Mesothelial cell of epicardium (in vitro differentiated cells): Measurements from ENCODE around the gene CDV3. TPM values are rescaled to one million over a fixed set of nuclear protein-coding genes. Genes with fewer than 3 reads are reported as not detected.
A peak's percentile ranks its signal among the peaks of the same experiment; 100 is the strongest.

ENCODE experiments used
- DNase-seq, 2 experiments: peaks; one replicate each; pipeline ENCODE4 v3.0.0; 2021; ENCODE audit warnings: low spot score in 2 of 2; ENCODE audit not compliant: unreplicated experiment in 2 of 2
- H3K27ac Mint-ChIP-seq: 2 replicates; pipeline ENCODE4 v1.8.0; 2021; ENCODE audit warnings: mixed read lengths
- H3K27me3 Mint-ChIP-seq: 2 replicates; pipeline ENCODE4 v1.8.0; 2021; ENCODE audit warnings: low read depth, mixed read lengths
- H3K36me3 Mint-ChIP-seq: 2 replicates; pipeline ENCODE4 v1.8.0; 2021; ENCODE audit warnings: mixed read lengths
- H3K4me1 Mint-ChIP-seq: 2 replicates; pipeline ENCODE4 v1.8.0; 2021; ENCODE audit warnings: mixed read lengths
- H3K4me3 Mint-ChIP-seq: 2 replicates; pipeline ENCODE4 v1.8.0; 2021; ENCODE audit warnings: mild to moderate bottlenecking, moderate library complexity, mixed read lengths
- H3K9me3 Mint-ChIP-seq: 2 replicates; pipeline ENCODE4 v1.8.0; 2021; ENCODE audit warnings: mixed read lengths
- total RNA-seq: library from RNA; stranded (reverse); gene quantifications from 3 replicates; pipeline ENCODE4 v1.2.1, GENCODE V29; 2021
- TF ChIP-seq, protein P1 (sequence below): fragments of 200-600 bp; sonication (generic); IDR thresholded peaks from one replicate; pipeline ENCODE4 v1.5.0; 2021; ENCODE audit warnings: antibody characterized with exemption; ENCODE audit not compliant: unreplicated experiment

CDV3 gene
- total RNA-seq, 1 donor from 2014 or later = 127 TPM

DNA sequence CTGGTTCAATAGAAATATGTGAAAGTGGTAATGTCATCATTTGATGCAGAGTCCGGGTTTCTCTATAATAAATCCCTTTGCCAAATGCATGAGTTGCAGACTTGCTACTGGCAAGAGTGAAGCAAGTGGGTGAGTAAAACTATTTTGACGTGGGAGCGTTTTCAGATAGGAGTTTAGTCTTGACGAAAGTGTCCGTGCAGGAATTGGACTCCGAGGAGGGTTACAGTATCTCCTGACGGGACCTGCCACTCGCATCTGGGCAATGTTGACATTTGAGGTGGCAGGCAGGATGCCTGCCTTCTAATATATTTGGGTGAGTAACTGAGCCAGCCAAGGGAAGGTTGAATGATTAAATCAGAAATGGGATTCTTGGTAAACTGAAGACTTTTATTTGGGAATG lies 16.0 kb downstream of the CDV3 start:
- Mint-ChIP-seq H3K27ac (peak overlapping the region; percentile 31), H3K4me3 (no peak overlapping the region), H3K27me3 (no peaks in the 10 kb centered on the region), H3K9me3 (no peaks in the 10 kb centered on the region), H3K4me1 (no peaks in the 10 kb centered on the region), H3K36me3 (peaks cover 35% of the 10 kb centered on the region)
- DNase-seq = no peak
- TF ChIP-seq, protein P1, sequence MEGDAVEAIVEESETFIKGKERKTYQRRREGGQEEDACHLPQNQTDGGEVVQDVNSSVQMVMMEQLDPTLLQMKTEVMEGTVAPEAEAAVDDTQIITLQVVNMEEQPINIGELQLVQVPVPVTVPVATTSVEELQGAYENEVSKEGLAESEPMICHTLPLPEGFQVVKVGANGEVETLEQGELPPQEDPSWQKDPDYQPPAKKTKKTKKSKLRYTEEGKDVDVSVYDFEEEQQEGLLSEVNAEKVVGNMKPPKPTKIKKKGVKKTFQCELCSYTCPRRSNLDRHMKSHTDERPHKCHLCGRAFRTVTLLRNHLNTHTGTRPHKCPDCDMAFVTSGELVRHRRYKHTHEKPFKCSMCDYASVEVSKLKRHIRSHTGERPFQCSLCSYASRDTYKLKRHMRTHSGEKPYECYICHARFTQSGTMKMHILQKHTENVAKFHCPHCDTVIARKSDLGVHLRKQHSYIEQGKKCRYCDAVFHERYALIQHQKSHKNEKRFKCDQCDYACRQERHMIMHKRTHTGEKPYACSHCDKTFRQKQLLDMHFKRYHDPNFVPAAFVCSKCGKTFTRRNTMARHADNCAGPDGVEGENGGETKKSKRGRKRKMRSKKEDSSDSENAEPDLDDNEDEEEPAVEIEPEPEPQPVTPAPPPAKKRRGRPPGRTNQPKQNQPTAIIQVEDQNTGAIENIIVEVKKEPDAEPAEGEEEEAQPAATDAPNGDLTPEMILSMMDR = no peak

DNA sequence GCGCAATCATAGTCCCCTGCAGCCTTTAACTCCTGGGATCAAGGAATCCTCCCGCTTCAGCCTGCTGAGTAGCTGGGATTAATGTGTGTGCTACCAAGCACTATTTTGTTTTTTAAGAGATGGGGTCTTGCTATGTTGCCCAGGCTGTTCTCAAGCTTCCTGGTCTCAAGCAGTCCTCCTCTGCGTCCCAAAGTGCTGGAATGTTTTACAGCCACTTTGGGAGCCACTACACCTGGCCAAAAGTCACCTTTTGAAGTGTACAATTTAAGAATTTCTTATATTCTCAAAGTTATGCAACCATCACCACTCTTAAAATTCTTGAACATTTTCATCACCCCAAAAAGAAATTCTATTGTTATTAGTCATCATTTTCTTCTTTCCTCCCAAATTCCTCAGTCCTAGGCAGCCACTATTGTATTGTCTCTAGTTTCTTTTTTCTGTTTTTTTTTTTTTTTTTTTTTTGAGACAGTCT lies 17.8 kb downstream of the CDV3 start:
- no peak overlapping the region for H3K4me3 Mint-ChIP-seq
- no peaks in the 10 kb centered on the region for H3K9me3 Mint-ChIP-seq
- TF ChIP-seq, protein P1 = no peak
- peaks cover 6% of the 10 kb centered on the region for H3K4me1 Mint-ChIP-seq
- DNase-seq = no peak
- no peaks in the 10 kb centered on the region for H3K27me3 Mint-ChIP-seq
- H3K27ac Mint-ChIP-seq = no peak overlapping the region
- peaks cover 23% of the 10 kb centered on the region for H3K36me3 Mint-ChIP-seq

DNA sequence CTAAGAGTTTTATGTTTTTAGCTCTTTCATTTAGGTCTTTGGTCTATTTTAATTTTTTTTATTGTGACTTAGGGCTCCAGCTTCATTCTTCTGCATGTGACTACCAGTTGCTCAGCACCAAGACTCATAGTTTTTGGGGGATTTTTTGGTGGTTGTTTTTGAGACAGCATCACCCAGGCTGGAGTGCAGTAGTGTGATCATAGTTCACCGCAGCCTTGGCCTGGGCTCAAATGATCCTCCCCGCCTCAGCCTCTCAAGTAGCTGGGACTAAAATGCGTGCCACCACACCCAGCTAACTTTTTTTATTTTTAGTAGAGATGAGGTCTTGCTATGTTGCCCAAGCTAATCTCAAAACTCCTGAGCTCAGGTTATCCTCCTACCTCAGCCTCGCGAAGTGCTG lies 19.4 kb downstream of the CDV3 start:
- H3K4me1 Mint-ChIP-seq = peaks cover 6% of the 10 kb centered on the region
- no peaks in the 10 kb centered on the region for H3K27me3 Mint-ChIP-seq
- H3K4me3 Mint-ChIP-seq = no peak overlapping the region
- TF ChIP-seq, protein P1 = no peak
- H3K36me3 Mint-ChIP-seq = peaks cover 20% of the 10 kb centered on the region
- H3K27ac Mint-ChIP-seq = no peak overlapping the region
- DNase-seq = no peak
- no peaks in the 10 kb centered on the region for H3K9me3 Mint-ChIP-seq

DNA sequence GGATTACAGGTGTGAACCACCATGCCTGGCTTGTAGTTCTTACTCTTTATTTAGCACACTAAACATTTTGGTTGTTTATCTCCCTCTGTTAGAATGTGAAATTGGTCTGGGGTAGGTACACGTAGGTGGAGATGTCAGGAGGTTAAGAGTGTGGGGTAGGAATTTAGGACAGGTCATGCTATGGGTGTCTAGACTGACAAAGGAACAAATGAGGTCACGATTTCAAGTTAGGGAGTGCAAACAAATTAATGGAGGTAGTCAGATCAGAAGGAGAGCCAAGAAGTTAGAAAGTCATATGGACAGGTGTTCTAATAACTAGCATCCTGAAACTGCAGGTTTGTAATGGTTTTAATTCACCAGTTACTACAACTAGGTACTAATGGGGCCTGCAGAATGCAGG lies 19.8 kb downstream of the CDV3 start:
- peaks cover 16% of the 10 kb centered on the region for H3K36me3 Mint-ChIP-seq
- H3K4me3 Mint-ChIP-seq = no peak overlapping the region
- no peaks in the 10 kb centered on the region for H3K27me3 Mint-ChIP-seq
- no peaks in the 10 kb centered on the region for H3K9me3 Mint-ChIP-seq
- peaks cover 6% of the 10 kb centered on the region for H3K4me1 Mint-ChIP-seq
- TF ChIP-seq, protein P1 = no peak
- H3K27ac Mint-ChIP-seq = no peak overlapping the region
- no peak for DNase-seq

DNA sequence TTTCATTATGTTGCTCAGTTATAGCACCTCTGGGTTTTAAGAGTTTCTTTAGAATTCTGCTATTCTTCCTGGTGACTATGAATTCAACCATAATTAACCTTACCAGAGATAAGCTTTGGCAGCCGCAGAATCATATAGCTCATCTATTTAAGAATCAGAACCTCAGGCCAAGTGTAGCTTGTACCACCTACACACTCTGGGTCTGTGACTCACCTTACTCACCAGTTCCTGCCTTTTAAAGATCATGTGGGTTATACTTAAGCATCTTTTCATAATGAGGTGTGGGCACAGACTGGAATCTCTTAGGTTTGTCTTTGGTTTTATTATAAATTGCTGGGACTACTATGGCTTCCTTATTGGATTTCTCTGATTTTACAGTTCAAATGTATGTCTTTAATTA lies 21.9 kb downstream of the CDV3 start:
- no peak overlapping the region for H3K27ac Mint-ChIP-seq
- no peaks in the 10 kb centered on the region for H3K9me3 Mint-ChIP-seq
- H3K36me3 Mint-ChIP-seq = peaks cover 2% of the 10 kb centered on the region
- H3K4me1 Mint-ChIP-seq = peaks cover 6% of the 10 kb centered on the region
- TF ChIP-seq, protein P1 = no peak
- DNase-seq = no peak
- H3K4me3 Mint-ChIP-seq = no peak overlapping the region
- H3K27me3 Mint-ChIP-seq = no peaks in the 10 kb centered on the region

DNA sequence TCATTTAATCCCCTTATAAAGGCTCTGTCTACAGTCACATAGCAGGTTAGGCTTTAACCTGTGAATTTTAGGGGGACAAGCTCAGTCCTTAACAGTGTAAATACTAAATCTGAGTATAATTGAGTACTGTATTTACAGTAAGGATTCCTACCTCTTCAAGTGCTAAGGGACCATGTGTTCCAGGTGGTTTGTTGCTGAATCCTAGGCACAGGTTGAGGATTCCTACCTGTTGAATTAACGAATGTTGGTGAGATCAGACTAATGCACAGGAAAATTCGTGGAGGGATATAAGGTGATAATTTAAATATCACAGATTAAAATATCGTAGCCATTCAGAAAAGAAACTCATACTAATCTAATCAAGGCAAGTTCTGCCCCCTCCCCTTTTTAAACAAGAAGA lies 24.9 kb downstream of the CDV3 start:
- peaks cover 12% of the 10 kb centered on the region for H3K36me3 Mint-ChIP-seq
- H3K9me3 Mint-ChIP-seq = no peaks in the 10 kb centered on the region
- no peak overlapping the region for H3K27ac Mint-ChIP-seq
- H3K4me3 Mint-ChIP-seq = no peak overlapping the region
- peaks cover 6% of the 10 kb centered on the region for H3K4me1 Mint-ChIP-seq
- TF ChIP-seq, protein P1 = no peak
- H3K27me3 Mint-ChIP-seq = no peaks in the 10 kb centered on the region
- DNase-seq = no peak
